GM19328 (cell line): ENCODE results near the gene SMTN.

Experiments
- ATAC-seq: cut with Tn5 transposase; IDR thresholded peaks from one replicate; pipeline ENCODE4 v1.9.1; 2021; ENCODE audit warnings: mild to moderate bottlenecking, moderate library complexity; ENCODE audit not compliant: unreplicated experiment

SMTN gene

GRCh38 chr22:31125521-31126117 lies 44.5 kb downstream of the SMTN start:
- ATAC-seq = no peak

GRCh38 chr22:31126128-31126868 lies 45.2 kb downstream of the SMTN start:
- ATAC-seq = no peak

GRCh38 chr22:31126869-31127175 lies 45.7 kb downstream of the SMTN start:
- ATAC-seq = no peak

- no peak for ATAC-seq
These were observed 46.2 kb downstream of the SMTN start for GRCh38 chr22:31127181-31127772.

DNA sequence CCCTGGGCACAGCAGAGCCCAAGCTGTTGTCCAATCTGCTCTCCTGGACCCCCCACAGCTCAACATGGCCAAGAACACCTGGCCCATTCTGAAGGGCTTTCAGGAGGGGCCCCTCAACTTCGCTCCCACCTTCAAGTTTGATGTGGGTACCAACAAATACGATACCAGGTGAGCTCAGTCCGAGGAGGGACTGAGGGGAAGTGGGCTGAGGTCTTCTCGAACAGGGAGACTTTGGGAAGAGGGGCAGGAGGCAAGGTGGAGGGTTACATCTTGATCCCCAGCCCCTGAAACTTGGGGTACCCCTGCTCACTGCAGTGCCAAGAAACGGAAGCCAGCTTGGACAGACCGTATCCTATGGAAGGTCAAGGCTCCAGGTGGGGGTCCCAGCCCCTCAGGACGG lies 47.0 kb downstream of the SMTN start:
- no peak for ATAC-seq

- ATAC-seq = no peak
These were observed 49.8 kb downstream of the SMTN start for GRCh38 chr22:31130873-31131272.

DNA sequence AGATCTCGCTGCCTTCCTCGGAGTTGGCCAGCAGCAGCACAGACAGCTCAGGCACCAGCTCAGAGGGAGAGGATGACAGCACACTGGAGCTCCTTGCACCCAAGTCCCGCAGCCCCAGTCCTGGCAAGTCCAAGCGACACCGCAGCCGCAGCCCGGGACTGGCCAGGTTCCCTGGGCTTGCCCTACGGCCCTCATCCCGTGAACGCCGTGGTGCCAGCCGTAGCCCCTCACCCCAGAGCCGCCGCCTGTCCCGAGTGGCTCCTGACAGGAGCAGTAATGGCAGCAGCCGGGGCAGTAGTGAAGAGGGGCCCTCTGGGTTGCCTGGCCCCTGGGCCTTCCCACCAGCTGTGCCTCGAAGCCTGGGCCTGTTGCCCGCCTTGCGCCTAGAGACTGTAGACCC lies 52.8 kb downstream of the SMTN start:
- no peak for ATAC-seq

- no peak for ATAC-seq
These were observed 53.6 kb downstream of the SMTN start for GRCh38 chr22:31134688-31135087.

- ATAC-seq = no peak
These were observed 54.6 kb downstream of the SMTN start for GRCh38 chr22:31135706-31136105.

DNA sequence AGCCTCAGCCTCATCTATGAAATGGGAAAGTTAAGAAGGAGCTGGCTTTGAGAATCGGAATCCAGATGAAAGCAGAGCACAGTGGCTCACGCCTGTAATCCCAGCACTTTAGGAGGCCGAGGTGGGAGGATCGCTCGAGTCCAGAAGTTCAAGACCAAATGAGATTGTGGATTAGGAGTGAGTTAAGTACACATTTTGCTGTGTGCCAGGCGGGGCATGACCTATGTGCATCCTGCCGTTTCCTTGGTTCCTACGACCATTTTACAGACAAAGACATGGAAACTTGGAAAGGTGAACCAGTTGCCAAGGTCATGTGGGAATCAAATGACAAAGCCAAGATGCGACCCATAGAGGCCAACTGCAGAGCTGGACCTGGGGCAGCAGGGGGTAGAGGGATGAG lies 55.0 kb downstream of the SMTN start:
- no peak for ATAC-seq

GRCh38 chr22:31136711-31137110 lies 55.6 kb downstream of the SMTN start:
- no peak for ATAC-seq

- no peak for ATAC-seq
These were observed 56.6 kb downstream of the SMTN start for GRCh38 chr22:31137721-31138120.

GRCh38 chr22:31138126-31138525 lies 57.0 kb downstream of the SMTN start:
- ATAC-seq = no peak

DNA sequence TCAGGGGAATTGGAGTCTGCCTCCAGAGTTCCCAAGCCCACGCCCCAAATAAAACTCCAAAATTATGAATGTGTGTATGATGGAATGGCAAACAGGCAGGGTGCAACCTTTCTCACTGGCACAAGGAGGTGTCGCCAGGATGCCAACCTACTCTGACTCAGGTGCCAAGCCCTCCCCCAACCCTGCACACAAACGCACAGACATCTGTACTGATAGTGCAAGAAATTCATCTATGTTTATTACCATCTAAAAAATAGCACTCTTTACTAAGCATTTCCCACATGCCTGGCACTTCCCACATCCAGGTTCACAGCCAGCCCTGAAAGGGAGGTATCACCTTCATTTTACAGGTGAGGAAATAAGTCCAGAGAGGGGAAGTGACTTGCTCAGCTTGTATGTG lies 57.9 kb downstream of the SMTN start:
- ATAC-seq = no peak

GRCh38 chr22:31139866-31140716 lies 59.0 kb downstream of the SMTN start, which contains the start of gene PLA2G3:
Gene PLA2G3, minus strand, starts transcription at chr22:31140508. Its CDS starts 154 bp downstream, at chr22:31140354.
- ATAC-seq = no peak

GRCh38 chr22:31140746-31141145 lies 59.6 kb downstream of the SMTN start:
- no peak for ATAC-seq

GRCh38 chr22:31141551-31141950 lies 60.4 kb downstream of the SMTN start:
- ATAC-seq = no peak

- no peak for ATAC-seq
These were observed 61.2 kb downstream of the SMTN start for GRCh38 chr22:31142285-31142684.

DNA sequence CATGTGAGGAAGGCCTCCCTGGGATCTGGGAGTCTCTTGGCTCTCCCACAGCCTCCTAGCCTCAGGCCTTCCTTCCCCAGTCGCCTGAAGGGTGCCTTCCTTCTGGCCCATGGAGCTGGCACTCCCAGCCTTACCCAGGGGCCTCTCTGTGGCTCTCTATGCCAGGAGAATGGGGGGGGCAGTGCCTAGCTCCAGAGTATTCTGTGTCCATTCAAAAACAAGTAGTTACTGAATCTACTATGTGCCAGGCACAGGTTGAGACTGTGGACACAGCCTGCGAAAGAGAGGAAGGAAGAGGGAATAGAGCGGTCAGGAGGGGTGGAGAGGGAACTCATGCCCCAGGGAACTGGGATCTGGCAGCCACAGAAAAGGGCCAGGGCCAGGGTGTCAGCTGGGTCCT lies 61.9 kb downstream of the SMTN start:
- ATAC-seq = no peak

DNA sequence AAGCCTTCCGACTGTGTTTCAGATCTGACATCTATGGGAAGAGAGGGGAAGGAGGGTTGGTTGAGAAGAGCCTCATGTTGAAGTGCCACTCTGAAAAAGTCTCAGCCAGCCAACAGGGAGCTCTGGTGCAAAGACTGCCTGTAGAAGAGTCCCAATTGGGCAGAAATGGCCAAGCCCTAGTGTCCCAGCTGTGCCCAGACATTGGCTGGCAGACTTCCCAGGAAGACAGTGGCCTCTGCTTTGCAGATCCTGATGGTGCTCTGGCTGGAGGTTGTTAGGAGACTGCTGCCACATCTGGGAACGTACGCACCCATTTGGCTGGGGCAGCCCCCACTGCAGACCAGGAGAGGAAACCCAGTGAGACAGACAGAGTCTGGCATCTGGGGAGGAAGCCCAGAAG lies 62.4 kb downstream of the SMTN start:
- ATAC-seq = no peak

DNA sequence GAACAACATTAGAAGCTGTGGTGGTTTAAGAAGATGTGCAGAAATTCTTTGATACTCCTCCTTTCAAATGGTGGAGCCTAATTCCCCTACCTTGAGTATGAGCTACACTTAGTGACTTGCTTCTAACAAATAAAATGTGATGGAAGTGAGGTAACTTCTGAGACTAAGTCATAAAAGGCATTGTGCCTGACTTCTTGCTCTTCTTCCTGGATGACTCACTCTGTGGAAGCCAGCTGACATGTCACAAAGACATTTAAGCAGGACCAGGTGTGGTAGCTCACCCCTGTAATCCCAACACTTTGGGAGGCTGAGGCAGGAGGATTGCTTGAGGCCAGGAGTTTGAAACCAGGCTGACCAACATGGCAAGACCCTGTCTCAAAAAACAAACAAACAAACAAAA lies 63.1 kb downstream of the SMTN start:
- ATAC-seq = no peak

- no peak for ATAC-seq
These were observed 67.4 kb downstream of the SMTN start for GRCh38 chr22:31148488-31148887.
